OCI-LY1 (cell line): ENCODE results near the gene TNPO3.
"Not testable (repeated sequence)": the region's sequence is repeated elsewhere in the genome, so short reads cannot be mapped to it uniquely, and the experiment has no call there.

Experiments used
- H2AFZ ChIP-seq: fragments of 200-600 bp; sonication (generic), shearing (Covaris generic); 2 replicates; pipeline ENCODE4 v1.6.0; 2014; ENCODE audit warnings: antibody characterized with exemption, mild to moderate bottlenecking, low read length
- H3F3A ChIP-seq: fragments of 200-600 bp; sonication (generic), shearing (Covaris generic); 2 replicates; pipeline ENCODE4 v1.6.0; 2014; ENCODE audit warnings: mild to moderate bottlenecking, antibody characterized with exemption, low read length, moderate library complexity; ENCODE audit not compliant: insufficient read depth
- H3K27ac ChIP-seq: fragments of 200-600 bp; sonication (generic); 2 replicates; pipeline ENCODE4 v1.5.1; 2014; ENCODE audit warnings: low read length, mixed run types, mild to moderate bottlenecking, low read depth; ENCODE audit not compliant: poor library complexity, severe bottlenecking
- H3K27me3 ChIP-seq: fragments of 200-600 bp; sonication (generic); 2 replicates; pipeline ENCODE4 v1.6.0; 2014; ENCODE audit warnings: antibody characterized with exemption, mild to moderate bottlenecking, low read length, moderate library complexity; ENCODE audit not compliant: insufficient read depth
- H3K36me3 ChIP-seq: fragments of 200-600 bp; sonication (generic); 2 replicates; pipeline ENCODE4 v1.6.1; 2014; ENCODE audit warnings: mild to moderate bottlenecking, antibody characterized with exemption, low read length, moderate library complexity, mixed read lengths; ENCODE audit not compliant: insufficient read depth
- H3K4me1 ChIP-seq: fragments of 200-600 bp; sonication (generic); 2 replicates; pipeline ENCODE4 v1.5.1; 2014; ENCODE audit warnings: mild to moderate bottlenecking, low read length, moderate library complexity; ENCODE audit not compliant: insufficient read depth, severe bottlenecking
- H3K4me2 ChIP-seq: fragments of 200-600 bp; sonication (generic), shearing (Covaris generic); 2 replicates; pipeline ENCODE4 v1.6.1; 2014; ENCODE audit warnings: low read length
- H3K4me3 ChIP-seq: fragments of 200-600 bp; sonication (generic); 2 replicates; pipeline ENCODE4 v1.5.1; 2014; ENCODE audit warnings: low read length, low read depth, mild to moderate bottlenecking, mixed read lengths; ENCODE audit not compliant: poor library complexity, severe bottlenecking
- H3K79me2 ChIP-seq: fragments of 200-600 bp; shearing (Covaris generic); 2 replicates; pipeline ENCODE4 v1.6.1; 2016; ENCODE audit warnings: mixed run types, low read length, mixed read lengths; ENCODE audit not compliant: insufficient read depth
- H3K9ac ChIP-seq: fragments of 200-600 bp; sonication (generic), shearing (Covaris generic); 2 replicates; pipeline ENCODE4 v1.6.1; 2014; ENCODE audit warnings: mild to moderate bottlenecking, low read length, mixed read lengths
- H3K9me2 ChIP-seq: fragments of 200-600 bp; sonication (generic), shearing (Covaris generic); 2 replicates; pipeline ENCODE4 v1.6.1; 2014; ENCODE audit warnings: low read depth, mild to moderate bottlenecking, low read length, mixed read lengths
- H3K9me3 ChIP-seq: fragments of 200-600 bp; shearing (Covaris generic); 2 replicates; pipeline ENCODE4 v1.6.1; 2014; ENCODE audit warnings: low read length, mixed read lengths
- H4K20me1 ChIP-seq: fragments of 200-600 bp; sonication (generic), shearing (Covaris generic); 2 replicates; pipeline ENCODE4 v1.6.0; 2016; ENCODE audit warnings: mild to moderate bottlenecking, low read length; ENCODE audit not compliant: insufficient read depth
- CTCF ChIP-seq: fragments of 200-600 bp; sonication (generic), shearing (Covaris generic); IDR thresholded peaks from 2 replicates; pipeline ENCODE4 v1.5.1; 2017; ENCODE audit warnings: mild to moderate bottlenecking, antibody characterized with exemption, low read length, moderate library complexity, mixed read lengths
- EZH2 ChIP-seq: fragments of 200-600 bp; sonication (generic), shearing (Covaris generic); IDR thresholded peaks from 2 replicates; pipeline ENCODE4 v1.8.0; 2017; ENCODE audit warnings: borderline replicate concordance, mixed run types, mild to moderate bottlenecking, antibody characterized with exemption, low read length, moderate library complexity, mixed read lengths

TNPO3 gene

GRCh38 chr7:129045682-129046081 is 9.2 kb downstream of the TNPO3 start:
- H3K36me3 ChIP-seq = peaks cover 47% of the 10 kb centered on the region; the same call in 1 of the 2 replicates
- H3K4me3 ChIP-seq = no peak overlapping the region
- no peaks in the 10 kb centered on the region for H3K9me2 ChIP-seq
- peaks cover 4% of the 10 kb centered on the region; the same call in 1 of the 2 replicates for H3F3A ChIP-seq
- peaks cover 54% of the 10 kb centered on the region for H3K4me1 ChIP-seq
- H3K27me3 ChIP-seq = no peaks in the 10 kb centered on the region
- no peak overlapping the region for H3K9ac ChIP-seq
- H2AFZ ChIP-seq = no peak overlapping the region
- no peak overlapping the region for H3K4me2 ChIP-seq
- H3K79me2 ChIP-seq = peaks cover 95% of the 10 kb centered on the region
- H3K9me3 ChIP-seq = no peaks in the 10 kb centered on the region
- TF ChIP-seq CTCF (no peak), EZH2 (no peak)
- H3K27ac ChIP-seq = no peak overlapping the region
- H4K20me1 ChIP-seq = peaks cover 5% of the 10 kb centered on the region; the same call in 1 of the 2 replicates

GRCh38 chr7:129043012-129043411 is 11.9 kb downstream of the TNPO3 start:
- Histone ChIP-seq H2AFZ (no peak overlapping the region), H3K4me2 (no peak overlapping the region), H3K9me2 (no peaks in the 10 kb centered on the region), H3K9me3 (no peaks in the 10 kb centered on the region), H3K4me1 (peaks cover 50% of the 10 kb centered on the region), H4K20me1 (peaks cover 5% of the 10 kb centered on the region; the same call in 1 of the 2 replicates), H3K79me2 (peaks cover 97% of the 10 kb centered on the region), H3K9ac (no peak overlapping the region), H3K36me3 (peaks cover 57% of the 10 kb centered on the region), H3F3A (peaks cover 4% of the 10 kb centered on the region; the same call in 1 of the 2 replicates), H3K27ac (no peak overlapping the region), H3K4me3 (no peak overlapping the region), H3K27me3 (no peaks in the 10 kb centered on the region)
- no peak for TF ChIP-seq CTCF
- TF ChIP-seq EZH2 = no peak

GRCh38 chr7:129041142-129042085 is 13.5 kb downstream of the TNPO3 start:
- Histone ChIP-seq H2AFZ (no peak overlapping the region), H3K79me2 (peaks cover 97% of the 10 kb centered on the region), H4K20me1 (peaks cover 5% of the 10 kb centered on the region; the same call in 1 of the 2 replicates), H3K4me2 (peak overlapping the region; percentile 3; the same call in 1 of the 2 replicates), H3F3A (peaks cover 7% of the 10 kb centered on the region; the same call in 1 of the 2 replicates), H3K9ac (peak overlapping the region; percentile 28; the same call in 1 of the 2 replicates), H3K4me1 (peaks cover 42% of the 10 kb centered on the region), H3K4me3 (no peak overlapping the region), H3K27me3 (no peaks in the 10 kb centered on the region), H3K9me2 (no peaks in the 10 kb centered on the region), H3K36me3 (peaks cover 62% of the 10 kb centered on the region), H3K9me3 (no peaks in the 10 kb centered on the region), H3K27ac (peak overlapping the region; percentile 9)
- no peak for TF ChIP-seq EZH2
- no peak for TF ChIP-seq CTCF

- not testable (repeated sequence) for H4K20me1 ChIP-seq
Observed at GRCh38 chr7:129038468-129038867, 16.4 kb downstream of the TNPO3 start.

More at GRCh38 chr7:129038468-129038867, 16.4 kb downstream of the TNPO3 start:
- H3K4me3 ChIP-seq, H3K9ac ChIP-seq, H2AFZ ChIP-seq, H3K4me2 ChIP-seq, H3K27me3 ChIP-seq, H3K9me2 ChIP-seq, H3K27ac ChIP-seq, H3F3A ChIP-seq, H3K9me3 ChIP-seq: not testable (repeated sequence)
- peaks cover 21% of the 10 kb centered on the region for H3K4me1 ChIP-seq
- peaks cover 89% of the 10 kb centered on the region for H3K79me2 ChIP-seq
- H3K36me3 ChIP-seq = peaks cover 79% of the 10 kb centered on the region
